ENCODE measurements around the gene DGKE.

DGKE gene

DNA sequence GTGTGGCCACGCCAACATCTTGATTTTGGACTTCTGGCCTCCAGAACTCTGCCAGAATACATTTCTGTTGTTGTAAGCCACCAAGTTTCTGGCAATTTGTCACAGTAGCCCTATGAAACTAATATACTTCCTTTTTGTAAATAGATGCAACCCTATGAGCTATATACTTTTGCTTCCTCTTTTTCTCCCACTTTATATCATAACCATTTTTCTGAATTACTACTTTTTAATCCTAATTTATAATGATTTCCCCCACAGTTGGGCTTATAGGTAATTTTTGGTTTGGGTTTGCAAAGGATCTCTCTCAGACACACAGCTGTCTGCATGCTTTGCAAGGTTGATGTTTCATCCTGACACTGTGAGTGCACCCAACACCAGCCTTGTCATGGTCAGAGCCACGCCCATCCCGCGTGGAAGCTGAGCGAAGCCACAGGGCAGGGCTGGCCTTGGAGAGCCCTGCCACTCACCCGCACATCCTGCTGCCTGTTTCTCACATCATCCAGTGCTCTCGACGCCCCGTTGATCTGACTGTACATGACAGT, 74.1 kb downstream of the DGKE start:
- DNase-seq (ENCODE audit: insufficient read length, low spot score) = peak; percentile 56
- TF ChIP-seq TAF1 (IDR thresholded peaks at IDR 0.05; ENCODE audit: low read depth, low read length) = no peak
- no peak for TF ChIP-seq POU2F2 (IDR thresholded peaks at IDR 0.05; ENCODE audit: low read depth, low read length)
- TF ChIP-seq SPI1 (IDR thresholded peaks at IDR 0.05; ENCODE audit: low read depth, low read length) = no peak
- TF ChIP-seq PAX5 (IDR thresholded peaks at IDR 0.05; ENCODE audit: insufficient read depth, low read length, severe bottlenecking) = no peak
- no peak for TF ChIP-seq POLR2A (IDR thresholded peaks at IDR 0.05; ENCODE audit: low read depth, low read length)
- TF ChIP-seq POLR2AphosphoS5 (IDR thresholded peaks at IDR 0.05; ENCODE audit: low read depth, low read length) = 0 out of 2 replicates have a peak, but pooled peaks have one; percentile 32
- peak; percentile 80 for FAIRE-seq

GRCh38 chr17:56909742-56910508, 76.0 kb downstream of the DGKE start:
- no peak for TF ChIP-seq TAF1 (IDR thresholded peaks at IDR 0.05; ENCODE audit: low read depth, low read length)
- no peak for TF ChIP-seq SPI1 (IDR thresholded peaks at IDR 0.05; ENCODE audit: low read depth, low read length)
- TF ChIP-seq POU2F2 (IDR thresholded peaks at IDR 0.05; ENCODE audit: low read depth, low read length) = no peak
- no peak for TF ChIP-seq POLR2AphosphoS5 (IDR thresholded peaks at IDR 0.05; ENCODE audit: low read depth, low read length)
- no peak for TF ChIP-seq POLR2A (IDR thresholded peaks at IDR 0.05; ENCODE audit: low read depth, low read length)
- no peak for TF ChIP-seq PAX5 (IDR thresholded peaks at IDR 0.05; ENCODE audit: insufficient read depth, low read length, severe bottlenecking)
- no peak for FAIRE-seq
- DNase-seq (ENCODE audit: insufficient read length, low spot score) = no peak

- FAIRE-seq (no peak), DNase-seq (ENCODE audit: insufficient read length, low spot score) (no peak)
- TF ChIP-seq SPI1 (IDR thresholded peaks at IDR 0.05; ENCODE audit: low read depth, low read length) (no peak), PAX5 (IDR thresholded peaks at IDR 0.05; ENCODE audit: insufficient read depth, low read length, severe bottlenecking) (no peak), TAF1 (IDR thresholded peaks at IDR 0.05; ENCODE audit: low read depth, low read length) (no peak), POLR2A (IDR thresholded peaks at IDR 0.05; ENCODE audit: low read depth, low read length) (no peak), POLR2AphosphoS5 (IDR thresholded peaks at IDR 0.05; ENCODE audit: low read depth, low read length) (no peak), POU2F2 (IDR thresholded peaks at IDR 0.05; ENCODE audit: low read depth, low read length) (no peak)
These were observed 76.7 kb downstream of the DGKE start for GRCh38 chr17:56910509-56911235.

GRCh38 chr17:56912105-56912999, 78.4 kb downstream of the DGKE start:
- no peak for DNase-seq (ENCODE audit: insufficient read length, low spot score)
- FAIRE-seq = no peak
- TF ChIP-seq PAX5 (IDR thresholded peaks at IDR 0.05; ENCODE audit: insufficient read depth, low read length, severe bottlenecking) (no peak), POU2F2 (IDR thresholded peaks at IDR 0.05; ENCODE audit: low read depth, low read length) (no peak), POLR2A (IDR thresholded peaks at IDR 0.05; ENCODE audit: low read depth, low read length) (no peak), SPI1 (IDR thresholded peaks at IDR 0.05; ENCODE audit: low read depth, low read length) (no peak), POLR2AphosphoS5 (IDR thresholded peaks at IDR 0.05; ENCODE audit: low read depth, low read length) (no peak), TAF1 (IDR thresholded peaks at IDR 0.05; ENCODE audit: low read depth, low read length) (no peak)

DNA sequence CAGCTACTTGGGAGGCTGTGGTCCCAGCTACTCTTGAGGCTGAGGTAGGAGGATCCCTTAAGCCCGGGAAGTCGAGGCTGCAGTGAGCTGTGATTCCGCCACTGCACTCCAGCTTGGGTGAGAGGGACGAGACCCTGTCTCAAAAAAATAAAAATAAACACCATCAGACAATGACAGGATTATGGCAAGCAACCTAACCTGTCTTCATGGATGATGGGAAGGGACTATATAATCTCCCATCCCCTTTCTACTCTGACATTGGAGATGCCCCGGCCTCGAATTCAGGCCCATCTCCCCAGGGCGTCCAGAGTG, 79.0 kb downstream of the DGKE start:
- no peak for TF ChIP-seq POLR2AphosphoS5 (IDR thresholded peaks at IDR 0.05; ENCODE audit: low read depth, low read length)
- DNase-seq (ENCODE audit: insufficient read length, low spot score) (no peak), FAIRE-seq (no peak)

- DNase-seq (ENCODE audit: insufficient read length, low spot score) = no peak
- peak; percentile 82 for FAIRE-seq
- TF ChIP-seq POU2F2 (IDR thresholded peaks at IDR 0.05; ENCODE audit: low read depth, low read length) (no peak), SPI1 (IDR thresholded peaks at IDR 0.05; ENCODE audit: low read depth, low read length) (no peak), POLR2AphosphoS5 (IDR thresholded peaks at IDR 0.05; ENCODE audit: low read depth, low read length) (no peak), POLR2A (IDR thresholded peaks at IDR 0.05; ENCODE audit: low read depth, low read length) (no peak), TAF1 (IDR thresholded peaks at IDR 0.05; ENCODE audit: low read depth, low read length) (no peak), PAX5 (IDR thresholded peaks at IDR 0.05; ENCODE audit: insufficient read depth, low read length, severe bottlenecking) (no peak)
These were observed 79.5 kb downstream of the DGKE start for GRCh38 chr17:56913353-56913866.

GRCh38 chr17:56913867-56914580, 80.1 kb downstream of the DGKE start, which contains the start of gene TRIM25:
Gene TRIM25, minus strand, starts transcription at chr17:56914049. Its CDS starts 61 bp downstream, at chr17:56913988.
- DNase-seq (ENCODE audit: insufficient read length, low spot score) (peak; percentile 92), FAIRE-seq (no peak)
- TF ChIP-seq SPI1 (IDR thresholded peaks at IDR 0.05; ENCODE audit: low read depth, low read length) (peak; percentile 15; the same call in 1 of the 2 replicates), POLR2AphosphoS5 (IDR thresholded peaks at IDR 0.05; ENCODE audit: low read depth, low read length) (peak; percentile 95), TAF1 (IDR thresholded peaks at IDR 0.05; ENCODE audit: low read depth, low read length) (peak; percentile 86), POU2F2 (IDR thresholded peaks at IDR 0.05; ENCODE audit: low read depth, low read length) (peak; percentile 72), PAX5 (IDR thresholded peaks at IDR 0.05; ENCODE audit: insufficient read depth, low read length, severe bottlenecking) (no peak), POLR2A (IDR thresholded peaks at IDR 0.05; ENCODE audit: low read depth, low read length) (peak; percentile 97)

GRCh38 chr17:56914581-56915273, 80.8 kb downstream of the DGKE start:
- FAIRE-seq (no peak), DNase-seq (ENCODE audit: insufficient read length, low spot score) (no peak)
- TF ChIP-seq TAF1 (IDR thresholded peaks at IDR 0.05; ENCODE audit: low read depth, low read length) = no peak
- no peak for TF ChIP-seq SPI1 (IDR thresholded peaks at IDR 0.05; ENCODE audit: low read depth, low read length)
- TF ChIP-seq POU2F2 (IDR thresholded peaks at IDR 0.05; ENCODE audit: low read depth, low read length) = no peak
